SU-DHL-6 (cell line): ENCODE measurements around the gene KRT35.

Experiments used
- H2AFZ ChIP-seq: fragments of 200-600 bp; sonication (generic); 2 replicates; pipeline ENCODE4 v1.6.1; 2014; ENCODE audit warnings: low read depth, mild to moderate bottlenecking, moderate library complexity, mixed read lengths, antibody characterized with exemption, low read length; ENCODE audit not compliant: severe bottlenecking
- H3F3A ChIP-seq: fragments of 200-600 bp; shearing (Covaris generic); 2 replicates; pipeline ENCODE4 v1.6.0; 2016; ENCODE audit warnings: antibody characterized with exemption, mild to moderate bottlenecking; ENCODE audit not compliant: insufficient read depth
- H3K27ac ChIP-seq: fragments of 200-600 bp; sonication (generic); 2 replicates; pipeline ENCODE4 v1.5.1; 2016; ENCODE audit warnings: low read depth, mild to moderate bottlenecking, low read length, moderate library complexity, mixed read lengths
- H3K27me3 ChIP-seq: fragments of 200-600 bp; sonication (generic), shearing (Covaris generic); 2 replicates; pipeline ENCODE4 v1.6.0; 2014; ENCODE audit warnings: mild to moderate bottlenecking, low read length
- H3K36me3 ChIP-seq: fragments of 200-600 bp; sonication (generic); 2 replicates; pipeline ENCODE4 v1.6.1; 2014; ENCODE audit warnings: mild to moderate bottlenecking, low read length, mixed read lengths
- H3K4me2 ChIP-seq: fragments of 300-600, 200-600 bp; shearing (Covaris generic), sonication (generic); 2 replicates; pipeline ENCODE4 v1.6.0; 2014; ENCODE audit warnings: low read length, low read depth, mild to moderate bottlenecking; ENCODE audit not compliant: poor library complexity, severe bottlenecking
- H3K4me3 ChIP-seq: fragments of 200-600 bp; sonication (generic); 2 replicates; pipeline ENCODE4 v1.5.1; 2014; ENCODE audit warnings: antibody characterized with exemption, low read length, mild to moderate bottlenecking, mixed read lengths; ENCODE audit not compliant: insufficient read depth, poor library complexity, severe bottlenecking
- H3K79me2 ChIP-seq: fragments of 200-600 bp; sonication (generic); 2 replicates; pipeline ENCODE4 v1.6.1; 2014; ENCODE audit warnings: mild to moderate bottlenecking, low read length, moderate library complexity; ENCODE audit not compliant: insufficient read depth
- H3K9ac ChIP-seq: fragments of 200-600 bp; sonication (generic); 2 replicates; pipeline ENCODE4 v1.7.0; 2014; ENCODE audit warnings: mild to moderate bottlenecking, low read length
- H3K9me2 ChIP-seq: fragments of 200-600 bp; sonication (generic); replicated peaks from 2 replicates; pipeline ENCODE4 v1.6.1; 2014; ENCODE audit warnings: low read length; ENCODE audit not compliant: insufficient read depth
- H3K9me3 ChIP-seq: fragments of 200-600 bp; sonication (generic); 2 replicates; pipeline ENCODE4 v1.6.1; 2014; ENCODE audit warnings: low read length, mixed read lengths; ENCODE audit not compliant: insufficient read depth
- H4K20me1 ChIP-seq: fragments of 200-600 bp; sonication (generic); 2 replicates; pipeline ENCODE4 v1.6.1; 2014; ENCODE audit warnings: low read depth, mild to moderate bottlenecking, antibody characterized with exemption, low read length, moderate library complexity, mixed read lengths
- EZH2phosphoT487 ChIP-seq: fragments of 200-600 bp; sonication (generic), shearing (Covaris generic); conservative IDR thresholded peaks from 2 replicates; pipeline ENCODE4 v1.6.1; 2018; ENCODE audit warnings: mild to moderate bottlenecking, antibody characterized with exemption, low read length, moderate library complexity, mixed read lengths
- TF ChIP-seq, protein P1 (sequence below): fragments of 200-600 bp; sonication (generic); IDR thresholded peaks from one replicate; pipeline ENCODE4 v1.5.1; 2017; ENCODE audit warnings: antibody characterized with exemption, mild to moderate bottlenecking, low read length, moderate library complexity; ENCODE audit not compliant: insufficient read depth, poor library complexity, severe bottlenecking

Gene KRT35

DNA sequence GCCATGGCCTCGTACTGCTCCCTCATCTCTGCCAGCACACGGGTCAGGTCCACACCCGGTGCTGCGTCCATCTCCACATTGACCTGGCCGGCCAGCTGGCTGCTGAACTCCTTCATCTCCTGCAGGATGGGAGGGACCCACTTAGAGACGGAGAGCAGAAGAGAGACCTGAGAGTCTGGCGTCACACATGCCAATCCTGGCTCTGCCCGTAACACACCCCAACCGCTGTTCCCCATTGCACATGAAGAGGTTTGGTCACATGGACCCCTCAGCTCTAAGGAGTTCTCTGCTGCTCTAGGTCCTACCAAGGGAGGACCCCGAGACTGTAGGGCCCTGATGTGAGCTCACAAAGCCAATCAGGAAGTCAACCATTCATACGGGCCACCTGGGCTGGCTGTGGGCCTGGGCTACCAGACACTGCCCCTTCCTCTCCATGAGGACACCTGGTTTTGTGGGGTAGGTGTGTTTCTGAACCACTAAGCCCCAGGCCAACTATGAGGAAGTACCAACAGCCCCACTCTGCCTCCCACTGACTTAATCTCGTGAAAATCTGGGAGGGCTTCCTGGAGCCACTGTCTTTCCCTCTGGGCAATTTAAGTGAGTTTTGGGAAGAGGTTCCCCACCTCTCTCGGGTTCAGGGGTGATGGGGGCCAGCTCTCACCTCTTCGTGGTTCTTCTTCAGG, 35.3 kb upstream of the KRT35 start:
- no peak overlapping the region for H3K4me3 ChIP-seq
- no peak overlapping the region for H3K9ac ChIP-seq
- H3F3A ChIP-seq, result no peaks in the 10 kb centered on the region
- no peaks in the 10 kb centered on the region for H3K27me3 ChIP-seq
- H3K36me3 ChIP-seq, result no peaks in the 10 kb centered on the region
- H2AFZ ChIP-seq, result no peak overlapping the region
- no peak overlapping the region for H3K4me2 ChIP-seq
- no peaks in the 10 kb centered on the region for H4K20me1 ChIP-seq
- H3K9me2 ChIP-seq, result no peaks in the 10 kb centered on the region
- no peaks in the 10 kb centered on the region for H3K79me2 ChIP-seq
- TF ChIP-seq EZH2phosphoT487, result no peak
- TF ChIP-seq, protein P1, sequence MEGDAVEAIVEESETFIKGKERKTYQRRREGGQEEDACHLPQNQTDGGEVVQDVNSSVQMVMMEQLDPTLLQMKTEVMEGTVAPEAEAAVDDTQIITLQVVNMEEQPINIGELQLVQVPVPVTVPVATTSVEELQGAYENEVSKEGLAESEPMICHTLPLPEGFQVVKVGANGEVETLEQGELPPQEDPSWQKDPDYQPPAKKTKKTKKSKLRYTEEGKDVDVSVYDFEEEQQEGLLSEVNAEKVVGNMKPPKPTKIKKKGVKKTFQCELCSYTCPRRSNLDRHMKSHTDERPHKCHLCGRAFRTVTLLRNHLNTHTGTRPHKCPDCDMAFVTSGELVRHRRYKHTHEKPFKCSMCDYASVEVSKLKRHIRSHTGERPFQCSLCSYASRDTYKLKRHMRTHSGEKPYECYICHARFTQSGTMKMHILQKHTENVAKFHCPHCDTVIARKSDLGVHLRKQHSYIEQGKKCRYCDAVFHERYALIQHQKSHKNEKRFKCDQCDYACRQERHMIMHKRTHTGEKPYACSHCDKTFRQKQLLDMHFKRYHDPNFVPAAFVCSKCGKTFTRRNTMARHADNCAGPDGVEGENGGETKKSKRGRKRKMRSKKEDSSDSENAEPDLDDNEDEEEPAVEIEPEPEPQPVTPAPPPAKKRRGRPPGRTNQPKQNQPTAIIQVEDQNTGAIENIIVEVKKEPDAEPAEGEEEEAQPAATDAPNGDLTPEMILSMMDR, result no peak
- no peaks in the 10 kb centered on the region for H3K9me3 ChIP-seq
- H3K27ac ChIP-seq, result no peak overlapping the region

- Histone ChIP-seq H3K27ac (no peak overlapping the region), H3K9me2 (no peaks in the 10 kb centered on the region), H3K9ac (no peak overlapping the region), H3K79me2 (no peaks in the 10 kb centered on the region), H2AFZ (no peak overlapping the region), H3K27me3 (no peaks in the 10 kb centered on the region), H3K4me2 (no peak overlapping the region), H3K4me3 (no peak overlapping the region), H3K9me3 (no peaks in the 10 kb centered on the region), H3F3A (no peaks in the 10 kb centered on the region), H4K20me1 (no peaks in the 10 kb centered on the region), H3K36me3 (no peaks in the 10 kb centered on the region)
- no peak for TF ChIP-seq EZH2phosphoT487
- TF ChIP-seq, protein P1, result no peak
These were observed 32.2 kb upstream of the KRT35 start for GRCh38 chr17:41513168-41513547.

DNA sequence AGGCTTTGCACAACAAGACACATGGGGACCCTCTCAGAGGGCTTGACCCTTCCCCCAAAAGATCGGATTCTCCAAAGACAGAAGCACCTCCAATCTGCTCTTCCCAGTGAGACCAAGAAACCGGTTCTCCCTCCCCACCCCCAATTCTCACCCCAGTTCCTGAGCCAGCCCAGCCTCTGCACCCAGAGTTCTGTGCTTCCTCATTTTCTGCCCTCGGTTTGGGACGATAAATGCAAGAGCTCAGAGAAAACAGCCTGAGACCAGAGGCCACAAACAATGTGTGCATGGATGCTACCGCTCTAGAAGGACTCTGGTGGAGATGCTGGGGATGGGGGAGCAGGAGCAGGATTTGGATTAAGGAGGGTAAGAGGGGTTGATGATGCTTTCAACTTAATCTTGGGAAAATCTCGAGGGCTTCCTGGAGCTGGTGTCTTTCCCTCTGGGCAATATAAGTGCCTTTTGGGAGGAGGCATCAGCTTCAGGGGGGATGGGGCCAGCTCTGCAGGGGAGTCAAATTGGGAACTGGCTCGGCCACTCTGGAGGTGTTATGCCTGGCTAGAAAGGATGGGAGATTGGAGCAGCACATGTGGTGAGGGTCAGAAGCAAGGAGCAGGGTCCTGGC, 31.7 kb upstream of the KRT35 start:
- no peak overlapping the region for H3K27ac ChIP-seq
- H3K4me3 ChIP-seq, result no peak overlapping the region
- no peaks in the 10 kb centered on the region for H3K9me2 ChIP-seq
- no peaks in the 10 kb centered on the region for H3K36me3 ChIP-seq
- H3K79me2 ChIP-seq, result no peaks in the 10 kb centered on the region
- H4K20me1 ChIP-seq, result no peaks in the 10 kb centered on the region
- no peaks in the 10 kb centered on the region for H3K9me3 ChIP-seq
- no peaks in the 10 kb centered on the region for H3K27me3 ChIP-seq
- H3K4me2 ChIP-seq, result no peak overlapping the region
- TF ChIP-seq, protein P1, result no peak
- no peak for TF ChIP-seq EZH2phosphoT487
- no peaks in the 10 kb centered on the region for H3F3A ChIP-seq
- H3K9ac ChIP-seq, result no peak overlapping the region
- no peak overlapping the region for H2AFZ ChIP-seq
